GM18861 (cell line): ENCODE data around the gene CHCHD6.

Source experiments
- ATAC-seq: cut with Tn5 transposase; IDR thresholded peaks from one replicate; pipeline ENCODE4 v1.9.1; 2021; ENCODE audit not compliant: unreplicated experiment

The CHCHD6 gene

GRCh38 chr3:126917232-126917804 lies 213.3 kb downstream of the CHCHD6 start:
- no peak for ATAC-seq

- no peak for ATAC-seq
These were observed 214.3 kb downstream of the CHCHD6 start for GRCh38 chr3:126918355-126918821.

- no peak for ATAC-seq
These were observed 217.2 kb downstream of the CHCHD6 start for GRCh38 chr3:126921085-126921824.

- ATAC-seq: no peak
These were observed 218.4 kb downstream of the CHCHD6 start for GRCh38 chr3:126922466-126922865.

- ATAC-seq: no peak
These were observed 219.4 kb downstream of the CHCHD6 start for GRCh38 chr3:126923423-126923822.

- no peak for ATAC-seq
These were observed 219.9 kb downstream of the CHCHD6 start for GRCh38 chr3:126923895-126924294.

GRCh38 chr3:126924458-126924857 lies 220.4 kb downstream of the CHCHD6 start:
- ATAC-seq: no peak

GRCh38 chr3:126925411-126926171 lies 221.6 kb downstream of the CHCHD6 start:
- ATAC-seq: no peak

- ATAC-seq: no peak
These were observed 222.8 kb downstream of the CHCHD6 start for GRCh38 chr3:126926684-126927400.

- no peak for ATAC-seq
These were observed 223.3 kb downstream of the CHCHD6 start for GRCh38 chr3:126927401-126927750.

GRCh38 chr3:126927846-126928245 lies 223.8 kb downstream of the CHCHD6 start:
- ATAC-seq: no peak

GRCh38 chr3:126928921-126929474 lies 225.0 kb downstream of the CHCHD6 start:
- ATAC-seq: no peak

- no peak for ATAC-seq
These were observed 227.0 kb downstream of the CHCHD6 start for GRCh38 chr3:126930936-126931600.

GRCh38 chr3:126931806-126932187 lies 227.8 kb downstream of the CHCHD6 start:
- no peak for ATAC-seq

- ATAC-seq: no peak
These were observed 228.3 kb downstream of the CHCHD6 start for GRCh38 chr3:126932188-126932931.

- no peak for ATAC-seq
These were observed 230.0 kb downstream of the CHCHD6 start for GRCh38 chr3:126934031-126934531.

- no peak for ATAC-seq
These were observed 231.0 kb downstream of the CHCHD6 start for GRCh38 chr3:126934991-126935390.

GRCh38 chr3:126935756-126936509 lies 231.9 kb downstream of the CHCHD6 start:
- no peak for ATAC-seq

- ATAC-seq: no peak
These were observed 232.9 kb downstream of the CHCHD6 start for GRCh38 chr3:126936853-126937425.
